Measurements from ENCODE around the gene GPR17. TPM values are rescaled to one million over a fixed set of nuclear protein-coding genes. Genes with fewer than 3 reads are reported as not detected.
A peak's percentile ranks its signal among the peaks of the same experiment; 100 is the strongest.

Gene GPR17
- total and polyA plus RNA-seq, 7 experiments from 2014 or later, result not detected

GRCh38 chr2:127662937-127663565, 17.1 kb downstream of the GPR17 start:
- no peaks in the 10 kb centered on the region for H3K4me1 ChIP-seq (ENCODE audit: control insufficient read depth in 2 of 2, insufficient read depth in 2 of 2, low read length in 2 of 2)
- Mint-ChIP-seq H3K27me3 (peaks cover 33 to 59% (median 55%) of the 10 kb centered on the region in 5 donors), H3K4me1 (peaks cover 0 to 5% (median 0%) of the 10 kb centered on the region in 7 donors), H3K9me3 (peaks cover 0 to 1% (median 0%) of the 10 kb centered on the region in 11 donors), H3K36me3 (no peaks in the 10 kb centered on the region), H3K27ac (no peak overlapping the region), H3K4me3 (no peak overlapping the region)
- H3K27me3 ChIP-seq (ENCODE audit: control insufficient read depth in 2 of 2, insufficient read depth in 2 of 2, low read length in 2 of 2), result peaks cover 0 to 4% of the 10 kb centered on the region in 2 donors
- ATAC-seq, result no peak
- no peaks in the 10 kb centered on the region for H3K9me3 ChIP-seq (ENCODE audit: control insufficient read depth in 2 of 3, low read length in 3 of 3)
- no peak for DNase-seq
- CTCF ChIA-PET, result no interaction called here
- POLR2A ChIA-PET, result no interaction called here
- H3K4me3 ChIP-seq (ENCODE audit: low read length), result no peak overlapping the region
- intact Hi-C loops (cut with micrococcal nuclease), result no loop called here
- H3K27ac ChIP-seq (ENCODE audit: low read depth, low read length), result no peak overlapping the region
- no peaks in the 10 kb centered on the region for H3K36me3 ChIP-seq (ENCODE audit: control insufficient read depth in 2 of 3, insufficient read depth in 3 of 3, low read length in 3 of 3)

- Mint-ChIP-seq H3K27ac (no peak overlapping the region), H3K4me3 (peak overlapping the region in 1 of 10 donors; percentile 20), H3K9me3 (peaks cover 0 to 1% (median 0%) of the 10 kb centered on the region in 11 donors), H3K4me1 (peaks cover 0 to 5% (median 0%) of the 10 kb centered on the region in 7 donors), H3K27me3 (peaks cover 33 to 58% (median 55%) of the 10 kb centered on the region in 5 donors), H3K36me3 (no peaks in the 10 kb centered on the region)
- CTCF ChIA-PET, result no interaction called here
- Histone ChIP-seq H3K9me3 (ENCODE audit: control insufficient read depth in 2 of 3, low read length in 3 of 3) (no peaks in the 10 kb centered on the region), H3K27me3 (ENCODE audit: control insufficient read depth in 2 of 2, insufficient read depth in 2 of 2, low read length in 2 of 2) (peaks cover 0 to 4% of the 10 kb centered on the region in 2 donors), H3K27ac (ENCODE audit: low read depth, low read length) (no peak overlapping the region), H3K4me1 (ENCODE audit: control insufficient read depth in 2 of 2, insufficient read depth in 2 of 2, low read length in 2 of 2) (no peaks in the 10 kb centered on the region), H3K4me3 (ENCODE audit: low read length) (no peak overlapping the region), H3K36me3 (ENCODE audit: control insufficient read depth in 2 of 3, insufficient read depth in 3 of 3, low read length in 3 of 3) (no peaks in the 10 kb centered on the region)
- POLR2A ChIA-PET, result no interaction called here
- intact Hi-C loops (cut with micrococcal nuclease), result no loop called here
- ATAC-seq (peak; percentile 10), DNase-seq (no peak)
Observed at GRCh38 chr2:127663566-127664064, 17.7 kb downstream of the GPR17 start.

- CTCF ChIA-PET, result no interaction called here
- no peak for ATAC-seq
Observed at GRCh38 chr2:127664065-127664894, 18.3 kb downstream of the GPR17 start.

GRCh38 chr2:127664895-127665225, 18.9 kb downstream of the GPR17 start:
- Mint-ChIP-seq H3K36me3 (no peaks in the 10 kb centered on the region), H3K4me1 (peaks cover 0 to 2% (median 0%) of the 10 kb centered on the region in 7 donors), H3K27ac (no peak overlapping the region), H3K9me3 (peaks cover 0 to 1% (median 0%) of the 10 kb centered on the region in 11 donors), H3K4me3 (no peak overlapping the region), H3K27me3 (peaks cover 39 to 65% (median 56%) of the 10 kb centered on the region in 5 donors)
- DNase-seq (no peak), ATAC-seq (no peak)
- Histone ChIP-seq H3K36me3 (ENCODE audit: control insufficient read depth in 2 of 3, insufficient read depth in 3 of 3, low read length in 3 of 3) (no peaks in the 10 kb centered on the region), H3K4me1 (ENCODE audit: control insufficient read depth in 2 of 2, insufficient read depth in 2 of 2, low read length in 2 of 2) (no peaks in the 10 kb centered on the region), H3K27ac (ENCODE audit: low read depth, low read length) (no peak overlapping the region), H3K4me3 (ENCODE audit: low read length) (no peak overlapping the region), H3K9me3 (ENCODE audit: control insufficient read depth in 2 of 3, low read length in 3 of 3) (no peaks in the 10 kb centered on the region), H3K27me3 (ENCODE audit: control insufficient read depth in 2 of 2, insufficient read depth in 2 of 2, low read length in 2 of 2) (peaks cover 0 to 4% of the 10 kb centered on the region in 2 donors)
- CTCF ChIA-PET, result no interaction called here
- intact Hi-C loops (cut with micrococcal nuclease), result no loop called here
- POLR2A ChIA-PET, result no interaction called here

More at GRCh38 chr2:127664065-127664894, 18.3 kb downstream of the GPR17 start:
- Mint-ChIP-seq H3K4me3 (no peak overlapping the region), H3K27ac (no peak overlapping the region), H3K27me3 (peaks cover 37 to 61% (median 53%) of the 10 kb centered on the region in 5 donors), H3K9me3 (peaks cover 0 to 1% (median 0%) of the 10 kb centered on the region in 11 donors), H3K4me1 (peaks cover 0 to 5% (median 0%) of the 10 kb centered on the region in 7 donors), H3K36me3 (no peaks in the 10 kb centered on the region)
- intact Hi-C loops (cut with micrococcal nuclease), result no loop called here
- H3K27ac ChIP-seq (ENCODE audit: low read depth, low read length), result no peak overlapping the region
- no peaks in the 10 kb centered on the region for H3K9me3 ChIP-seq (ENCODE audit: control insufficient read depth in 2 of 3, low read length in 3 of 3)
- peaks cover 0 to 4% of the 10 kb centered on the region in 2 donors for H3K27me3 ChIP-seq (ENCODE audit: control insufficient read depth in 2 of 2, insufficient read depth in 2 of 2, low read length in 2 of 2)
- DNase-seq, result no peak
- POLR2A ChIA-PET, result no interaction called here
- H3K36me3 ChIP-seq (ENCODE audit: control insufficient read depth in 2 of 3, insufficient read depth in 3 of 3, low read length in 3 of 3), result no peaks in the 10 kb centered on the region
- no peaks in the 10 kb centered on the region for H3K4me1 ChIP-seq (ENCODE audit: control insufficient read depth in 2 of 2, insufficient read depth in 2 of 2, low read length in 2 of 2)
- H3K4me3 ChIP-seq (ENCODE audit: low read length), result no peak overlapping the region

GRCh38 chr2:127665267-127665893, 19.4 kb downstream of the GPR17 start:
- Mint-ChIP-seq H3K27me3 (peaks cover 44 to 69% (median 57%) of the 10 kb centered on the region in 5 donors), H3K27ac (no peak overlapping the region), H3K9me3 (peaks cover 0 to 1% (median 0%) of the 10 kb centered on the region in 11 donors), H3K4me3 (no peak overlapping the region), H3K4me1 (peaks cover 0 to 2% (median 0%) of the 10 kb centered on the region in 7 donors), H3K36me3 (no peaks in the 10 kb centered on the region)
- Histone ChIP-seq H3K36me3 (ENCODE audit: control insufficient read depth in 2 of 3, insufficient read depth in 3 of 3, low read length in 3 of 3) (no peaks in the 10 kb centered on the region), H3K27me3 (ENCODE audit: control insufficient read depth in 2 of 2, insufficient read depth in 2 of 2, low read length in 2 of 2) (peaks cover 0 to 4% of the 10 kb centered on the region in 2 donors), H3K4me1 (ENCODE audit: control insufficient read depth in 2 of 2, insufficient read depth in 2 of 2, low read length in 2 of 2) (no peaks in the 10 kb centered on the region), H3K9me3 (ENCODE audit: control insufficient read depth in 2 of 3, low read length in 3 of 3) (no peaks in the 10 kb centered on the region), H3K27ac (ENCODE audit: low read depth, low read length) (no peak overlapping the region), H3K4me3 (ENCODE audit: low read length) (no peak overlapping the region)
- ChIA-PET POLR2A (no interaction called here), CTCF (no interaction called here)
- no peak for DNase-seq
- no peak for ATAC-seq
- intact Hi-C loops (cut with micrococcal nuclease), result no loop called here

GRCh38 chr2:127669056-127669455, 23.1 kb downstream of the GPR17 start:
- peaks cover 50 to 74% (median 52%) of the 10 kb centered on the region in 5 donors for H3K27me3 Mint-ChIP-seq
- H3K27me3 ChIP-seq (ENCODE audit: control insufficient read depth in 2 of 2, insufficient read depth in 2 of 2, low read length in 2 of 2), result peaks cover 1 to 4% of the 10 kb centered on the region in 2 donors
- intact Hi-C loops (cut with micrococcal nuclease), result no loop called here
- no peak for DNase-seq
- no peak overlapping the region for H3K4me3 Mint-ChIP-seq
- H3K36me3 Mint-ChIP-seq, result no peaks in the 10 kb centered on the region
- ChIA-PET POLR2A (interaction anchor here (0.5 kb wide), 1 partner anchor 127 kb away, joined by 6 read pairs; no protein-coding TSS in a partner anchor), CTCF (no interaction called here)
- peaks cover 0 to 2% (median 0%) of the 10 kb centered on the region in 11 donors for H3K9me3 Mint-ChIP-seq
- H3K27ac Mint-ChIP-seq, result no peak overlapping the region
- no peak for ATAC-seq
- no peaks in the 10 kb centered on the region for H3K9me3 ChIP-seq (ENCODE audit: control insufficient read depth in 2 of 3, low read length in 3 of 3)
- H3K36me3 ChIP-seq (ENCODE audit: control insufficient read depth in 2 of 3, insufficient read depth in 3 of 3, low read length in 3 of 3), result no peaks in the 10 kb centered on the region
- no peaks in the 10 kb centered on the region for H3K4me1 ChIP-seq (ENCODE audit: control insufficient read depth in 2 of 2, insufficient read depth in 2 of 2, low read length in 2 of 2)
- H3K27ac ChIP-seq (ENCODE audit: low read depth, low read length), result no peak overlapping the region
- H3K4me3 ChIP-seq (ENCODE audit: low read length), result no peak overlapping the region
- peaks cover 0 to 2% (median 0%) of the 10 kb centered on the region in 7 donors for H3K4me1 Mint-ChIP-seq
